COLO668 (cell line): ENCODE data around the gene TPRG1L.

Experiments
- DNase-seq: peaks from one replicate; lab custom pipeline; 2025; ENCODE audit not compliant: unreplicated experiment; lab: John Stamatoyannopoulos, UW

TPRG1L gene

GRCh38 chr1:3660704-3661103 is 35.9 kb downstream of the TPRG1L start:
- DNase-seq, result no peak

DNA sequence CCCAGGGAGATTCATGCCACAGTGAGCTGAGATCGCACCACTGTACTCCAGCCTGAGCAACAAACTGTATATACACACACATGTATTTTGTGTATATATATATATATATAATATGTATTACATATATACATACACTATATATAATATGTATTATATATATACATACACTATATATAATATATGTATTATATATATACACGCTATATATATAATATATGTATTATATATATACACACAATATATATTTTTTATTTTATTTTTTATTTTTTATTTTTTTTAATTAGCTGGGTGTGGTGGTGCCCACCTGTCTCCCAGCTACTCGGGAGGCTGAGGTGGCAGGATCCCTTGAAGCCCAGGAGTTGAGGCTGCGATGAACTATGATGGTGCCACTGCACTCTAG is 36.8 kb downstream of the TPRG1L start:
- no peak for DNase-seq

DNA sequence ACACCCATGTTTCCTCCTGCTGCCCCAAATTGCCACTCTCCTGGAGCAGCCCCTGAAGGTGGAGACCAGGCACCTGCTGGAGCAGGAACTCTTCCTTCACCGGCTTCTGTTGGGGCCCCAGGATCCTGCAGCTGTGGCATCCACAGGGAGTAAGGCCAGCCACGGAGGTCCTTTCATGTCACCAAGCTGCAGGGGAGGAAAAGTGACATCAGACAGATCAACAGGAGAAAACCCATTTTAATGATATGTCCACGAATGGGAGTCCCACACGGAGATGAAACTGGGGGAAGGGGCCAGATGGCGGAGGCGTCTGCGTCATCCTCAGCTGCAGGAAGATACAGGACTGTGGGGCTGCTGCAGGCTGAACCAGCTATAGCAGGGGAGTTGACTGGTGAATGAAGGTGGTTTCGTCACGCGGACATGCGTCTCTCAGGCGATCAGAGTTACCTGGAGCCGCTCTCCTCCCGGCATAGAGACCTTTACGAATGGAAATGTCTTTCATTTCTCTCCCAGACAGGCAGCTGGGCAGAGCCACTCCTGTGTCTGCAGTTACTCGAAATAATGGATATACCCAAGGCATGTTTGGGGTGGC is 37.4 kb downstream of the TPRG1L start:
- no peak for DNase-seq

GRCh38 chr1:3663999-3664699 is 39.3 kb downstream of the TPRG1L start:
- peak; percentile 29 for DNase-seq

GRCh38 chr1:3664700-3665375 is 40.0 kb downstream of the TPRG1L start:
- DNase-seq, result no peak

DNA sequence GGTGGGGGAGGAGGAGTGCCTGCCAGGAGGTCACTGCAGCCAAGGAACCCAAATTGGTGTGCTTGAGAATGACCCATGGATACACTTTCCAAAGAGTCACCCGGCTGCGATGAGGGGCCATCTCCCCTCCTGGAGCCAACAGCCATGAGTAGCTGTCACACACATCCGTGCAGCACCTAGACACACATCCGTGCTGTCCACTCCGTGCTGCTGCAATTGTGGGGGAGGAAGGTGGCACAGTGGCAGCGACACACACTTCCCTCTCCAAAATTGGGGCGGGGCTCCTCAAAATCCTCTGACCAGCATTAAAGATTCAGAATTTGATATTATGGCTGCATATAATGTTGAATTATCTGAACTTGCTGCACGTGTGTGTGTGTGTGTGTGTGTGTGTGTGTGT is 43.3 kb downstream of the TPRG1L start:
- no peak for DNase-seq

GRCh38 chr1:3668585-3669300 is 43.9 kb downstream of the TPRG1L start:
- peak; percentile 100 for DNase-seq

DNA sequence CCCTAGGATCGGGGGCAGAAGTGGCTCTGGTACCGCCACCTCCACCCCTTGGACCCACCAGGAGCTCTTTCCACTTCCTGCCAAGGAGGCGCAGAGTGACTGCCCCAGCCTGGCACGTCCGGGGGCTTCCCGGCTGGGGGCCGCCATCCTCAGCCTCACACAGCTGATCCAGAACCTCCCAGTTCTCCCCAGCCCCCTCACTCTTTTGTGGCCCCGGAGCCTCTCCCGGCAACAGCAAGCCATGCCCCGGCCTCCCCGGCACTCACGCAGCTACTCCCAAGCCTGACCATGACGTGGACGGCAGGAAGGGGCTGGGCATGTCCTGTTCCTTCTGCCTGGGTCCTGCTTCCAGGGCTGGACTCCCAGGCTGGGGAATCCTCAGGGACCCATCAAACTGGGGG is 44.6 kb downstream of the TPRG1L start:
- DNase-seq, result no peak

GRCh38 chr1:3669971-3670431 is 45.2 kb downstream of the TPRG1L start:
- no peak for DNase-seq

GRCh38 chr1:3670823-3671265 is 46.0 kb downstream of the TPRG1L start:
- DNase-seq, result peak; percentile 41

- peak; percentile 76 for DNase-seq
Measured at GRCh38 chr1:3671371-3672180, 46.8 kb downstream of the TPRG1L start.

GRCh38 chr1:3672231-3672970 is 47.6 kb downstream of the TPRG1L start:
- no peak for DNase-seq

DNA sequence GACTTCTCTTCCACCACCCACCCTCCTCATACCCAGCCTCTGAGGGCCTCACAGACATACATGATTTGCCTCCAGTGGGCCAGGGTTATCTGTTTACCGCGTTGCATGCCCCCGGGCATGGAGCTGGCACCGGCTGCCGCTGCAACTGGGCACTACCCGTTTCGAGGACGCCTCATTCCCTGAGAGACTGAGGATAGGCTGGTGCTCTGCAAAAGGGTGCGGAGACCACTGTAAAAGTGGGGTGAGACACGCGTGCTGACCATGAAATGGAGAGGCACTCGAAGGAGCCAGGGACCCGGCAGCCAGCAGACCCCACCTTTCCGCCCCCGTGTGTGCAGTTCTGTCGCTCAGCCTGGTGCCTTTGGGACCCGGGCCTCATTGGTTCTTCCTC is 48.2 kb downstream of the TPRG1L start:
- DNase-seq, result no peak

DNA sequence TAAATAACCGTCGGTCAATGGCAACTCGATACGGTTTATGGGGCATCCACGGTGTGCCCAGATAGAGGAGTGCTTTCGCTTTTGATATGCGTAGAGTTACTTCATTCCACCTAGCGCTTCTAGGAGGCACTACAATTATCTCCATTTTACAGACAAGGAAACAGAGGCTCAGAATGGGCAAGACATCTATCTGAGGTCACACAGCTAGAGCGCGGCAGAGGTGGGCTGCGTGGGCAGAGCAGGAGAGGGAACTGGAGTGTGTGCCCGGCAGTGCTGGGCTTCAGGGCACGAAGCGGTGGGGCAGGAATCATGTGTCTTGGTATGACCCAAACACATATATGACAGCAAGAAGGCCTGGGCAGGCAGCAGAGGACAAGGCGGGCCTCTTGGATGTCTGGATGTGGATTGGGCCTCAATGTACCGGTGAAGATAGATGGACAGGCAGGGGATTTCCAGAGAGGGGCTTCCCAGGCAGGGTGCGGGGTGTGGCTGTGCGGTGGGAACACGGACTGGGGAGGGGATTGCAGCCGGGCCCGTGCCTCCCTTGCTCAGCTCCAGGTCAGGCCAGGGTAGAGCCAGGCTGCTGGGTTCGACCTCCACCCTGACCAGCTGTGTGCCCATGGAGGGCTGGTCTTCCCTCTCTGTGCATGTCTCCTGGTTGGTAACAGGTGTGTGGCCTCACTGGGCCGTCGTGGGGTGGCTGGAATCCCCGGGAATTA is 48.7 kb downstream of the TPRG1L start:
- DNase-seq, result no peak

DNA sequence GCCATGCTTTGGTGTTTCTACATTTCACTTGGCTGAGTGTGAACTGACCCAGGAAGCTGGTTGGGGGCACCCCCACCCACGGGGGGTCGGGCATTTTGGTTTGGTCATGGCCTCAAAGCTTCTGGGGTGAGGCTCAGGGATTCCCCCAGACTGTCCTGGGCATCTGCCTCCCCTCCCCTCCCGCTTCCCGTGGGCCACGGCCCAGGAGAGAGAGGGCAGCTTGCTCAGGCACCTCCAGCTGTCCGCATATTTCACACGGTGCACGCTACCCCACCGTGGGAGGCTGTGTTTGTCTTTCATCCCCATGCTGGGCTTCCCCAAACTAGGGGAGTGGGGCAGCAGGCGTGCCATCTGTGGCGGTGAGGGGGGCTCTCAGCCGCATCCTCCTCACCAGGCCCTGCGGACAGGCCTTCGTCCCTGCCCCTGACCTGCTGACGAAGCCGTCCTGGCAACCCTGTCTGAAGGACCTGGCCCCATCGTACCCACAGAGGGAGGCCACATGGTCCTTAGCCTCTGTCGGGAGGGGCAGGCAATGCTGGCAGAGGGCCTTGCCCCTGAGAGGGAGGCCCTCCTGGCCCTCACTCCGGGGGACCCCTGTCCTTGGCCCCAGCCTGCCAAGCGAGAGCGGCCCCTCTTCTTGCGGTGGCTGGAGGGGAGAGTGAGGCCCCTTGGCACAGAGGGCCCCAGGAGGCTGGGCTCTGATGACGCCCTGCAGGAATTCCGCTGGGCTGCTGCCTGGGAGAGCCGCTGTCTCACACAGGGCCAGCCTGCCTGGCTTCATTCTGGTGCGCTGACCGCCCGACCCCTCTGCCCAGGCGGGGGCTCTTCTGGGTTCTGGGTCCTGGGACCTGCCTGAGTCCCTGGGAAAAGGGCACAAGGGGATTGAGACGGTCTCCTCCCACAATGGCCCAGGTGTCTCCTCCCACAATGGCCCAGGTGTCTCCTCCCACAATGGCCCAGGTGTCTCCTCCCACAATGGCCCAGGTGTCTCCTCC is 49.6 kb downstream of the TPRG1L start:
- DNase-seq, result no peak

DNA sequence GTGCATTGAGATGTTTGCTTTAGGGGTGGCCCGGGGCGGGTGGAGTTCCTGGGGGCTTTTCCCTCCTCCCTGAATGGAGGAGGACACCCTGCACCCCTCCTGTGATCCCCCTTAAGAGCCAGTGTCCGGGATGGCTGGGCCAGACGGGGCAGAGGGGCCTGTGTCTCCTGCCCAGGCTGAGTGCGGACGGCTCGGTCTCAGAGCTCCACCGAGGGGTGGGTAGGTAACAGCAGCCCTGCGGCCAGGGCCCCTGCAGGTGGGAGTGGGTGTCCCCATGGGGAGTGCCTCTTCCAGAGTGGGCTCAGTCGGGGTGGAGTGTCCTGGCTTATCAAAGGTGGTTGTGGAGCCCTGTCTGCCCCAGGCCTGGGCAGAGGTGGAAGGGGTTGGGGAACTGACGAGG is 50.6 kb downstream of the TPRG1L start:
- DNase-seq, result no peak

- DNase-seq, result no peak
Measured at GRCh38 chr1:3676581-3677470, 52.0 kb downstream of the TPRG1L start.
